DMS114 treated with DMSO at 0.1 percent for 48 hours (cell line): ENCODE data around the gene SLC35B4.

ENCODE experiments used
- DNase-seq: peaks from one replicate; lab custom pipeline; 2025; ENCODE audit not compliant: unreplicated experiment; lab: John Stamatoyannopoulos, UW

SLC35B4 gene

DNA sequence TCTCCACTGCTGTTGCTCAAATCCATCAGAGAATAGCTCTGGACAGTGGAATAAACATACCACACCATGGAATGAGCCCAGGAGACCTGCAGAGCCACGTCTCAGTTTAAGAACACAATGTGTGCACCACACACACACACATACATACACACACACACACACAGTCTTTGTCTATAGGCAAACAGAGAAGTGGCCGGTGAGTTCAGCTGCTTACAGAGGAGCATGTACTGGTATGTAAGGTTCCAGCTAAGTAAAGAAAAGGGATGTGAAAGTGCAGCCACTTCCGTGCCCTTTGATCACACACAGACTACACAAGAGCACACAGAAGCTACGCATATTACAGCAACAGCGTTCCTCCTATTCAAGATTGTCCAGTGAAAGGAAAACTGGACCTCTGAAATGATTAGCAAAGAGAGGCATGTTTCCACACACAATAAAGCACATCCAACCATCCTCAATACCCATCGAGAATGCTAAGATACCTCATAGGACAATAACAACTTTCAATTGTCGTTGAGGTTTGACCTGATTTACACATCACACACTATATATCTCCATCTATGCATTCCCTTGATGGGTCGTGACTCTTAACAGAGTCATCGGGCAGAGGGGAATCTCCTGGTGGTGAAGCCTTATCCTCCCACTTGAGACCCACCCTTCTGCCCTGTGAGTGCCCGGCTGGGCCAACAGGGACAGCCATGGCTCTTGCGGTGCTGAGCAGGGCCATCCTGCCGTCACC is 23.6 kb downstream of the SLC35B4 start:
- DNase-seq: no peak

DNA sequence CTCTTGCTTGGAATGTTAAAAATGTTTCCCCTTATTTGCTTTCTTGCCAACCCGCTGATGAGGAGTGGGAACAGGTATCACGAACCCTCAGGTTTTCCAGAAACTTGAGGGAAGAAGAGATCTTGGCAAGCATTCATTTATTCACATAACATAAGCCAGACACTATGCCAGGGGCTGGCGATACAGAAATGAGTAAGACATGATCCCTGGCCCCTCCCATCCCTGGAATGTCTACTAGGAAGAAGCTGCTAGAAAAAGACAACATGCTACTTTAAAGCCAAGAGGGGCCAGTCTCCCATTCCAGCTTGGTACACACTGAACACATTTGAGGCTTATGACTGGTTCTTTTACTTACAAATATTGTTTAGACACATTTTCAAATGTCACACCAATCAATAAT is 26.4 kb downstream of the SLC35B4 start:
- no peak for DNase-seq

DNA sequence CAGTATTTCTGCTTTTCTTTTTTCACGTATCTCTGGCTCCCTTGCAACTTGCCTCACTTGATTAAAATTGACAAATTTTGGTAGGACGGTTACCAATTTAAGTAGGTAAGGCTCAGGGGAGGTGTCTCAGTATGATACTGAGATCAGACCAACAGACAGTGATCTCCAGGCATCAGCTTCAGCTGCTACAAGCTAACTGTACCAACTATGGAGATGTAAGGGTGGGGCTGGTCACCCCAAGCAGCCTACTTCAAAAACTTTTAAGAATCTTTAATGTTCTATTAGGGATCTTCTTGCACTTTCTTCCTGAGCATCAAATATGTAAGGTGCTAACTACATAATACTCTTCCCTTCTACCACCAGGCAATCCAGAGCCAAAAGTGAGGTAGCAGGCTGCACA is 26.9 kb downstream of the SLC35B4 start:
- DNase-seq: no peak

DNA sequence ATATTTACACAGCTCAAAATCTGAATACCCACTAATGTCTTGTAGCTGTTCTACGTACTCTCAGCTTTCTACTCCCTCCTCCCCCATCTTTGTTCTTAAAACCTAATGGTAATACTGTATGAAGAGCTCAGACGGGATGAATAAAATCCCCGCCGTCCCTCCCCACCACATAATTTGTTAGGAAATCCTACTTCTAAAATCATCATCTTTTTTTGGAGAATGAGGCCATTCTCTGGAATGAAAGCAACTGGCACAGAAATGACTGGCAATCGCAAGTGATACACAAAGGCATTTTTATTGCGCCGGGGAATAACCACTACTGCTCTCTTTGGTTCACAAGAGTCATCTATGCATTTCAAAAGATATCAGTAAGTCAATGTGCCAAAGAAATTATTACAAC is 27.3 kb downstream of the SLC35B4 start:
- no peak for DNase-seq

DNA sequence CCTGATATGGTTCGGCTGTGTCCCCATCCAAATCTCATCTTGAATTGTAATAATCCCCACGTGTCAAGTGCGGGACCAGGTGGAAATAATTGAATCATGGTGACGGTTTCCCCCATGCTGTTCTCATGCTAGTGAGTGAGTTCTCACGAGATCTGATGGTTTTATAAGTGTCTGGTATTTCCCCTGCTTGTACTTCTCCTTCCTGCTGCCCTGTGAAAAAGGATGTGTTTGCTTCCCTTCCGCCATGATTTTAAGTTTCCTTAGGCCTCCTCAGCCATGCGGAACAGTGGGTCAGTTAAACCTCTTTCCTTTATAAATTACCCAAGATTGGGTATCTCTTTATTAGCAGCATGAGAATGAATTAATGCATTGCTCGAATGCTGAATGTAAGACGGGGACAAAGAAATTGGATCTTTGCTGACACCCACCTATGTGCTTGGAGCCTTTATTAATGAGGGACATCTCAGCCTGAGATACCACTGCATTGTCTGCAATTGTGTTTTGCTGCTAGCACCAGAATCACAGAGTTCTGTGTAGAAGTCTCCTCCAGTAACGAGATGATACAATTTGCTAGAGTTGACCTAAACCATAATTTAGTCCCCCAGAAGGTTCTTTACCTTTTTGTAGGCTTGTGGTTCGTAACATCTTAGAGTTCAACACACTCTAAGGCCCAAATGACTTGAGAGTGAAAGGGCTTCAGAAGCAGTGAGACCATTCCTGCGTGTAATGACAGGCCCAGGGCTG is 28.6 kb downstream of the SLC35B4 start:
- DNase-seq: no peak

DNA sequence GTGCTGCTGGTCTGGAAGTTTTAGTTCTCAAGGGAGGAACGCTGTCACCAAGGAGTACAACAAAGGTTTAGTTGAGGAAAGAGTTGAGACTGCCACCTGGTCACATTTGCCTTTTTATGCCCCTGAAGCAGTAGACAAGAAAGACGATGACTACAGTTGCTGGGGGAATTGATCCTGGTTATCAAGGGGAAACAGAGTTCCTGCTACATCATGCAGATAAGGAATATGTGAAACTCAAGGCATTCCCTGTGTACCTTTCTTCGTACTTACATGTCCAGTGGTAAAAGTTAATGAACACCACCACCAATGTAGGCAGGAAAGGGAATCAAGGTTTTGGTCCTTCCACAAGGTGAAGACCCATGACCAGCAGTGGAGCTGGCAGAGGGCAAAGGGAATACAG is 31.8 kb downstream of the SLC35B4 start:
- no peak for DNase-seq

DNA sequence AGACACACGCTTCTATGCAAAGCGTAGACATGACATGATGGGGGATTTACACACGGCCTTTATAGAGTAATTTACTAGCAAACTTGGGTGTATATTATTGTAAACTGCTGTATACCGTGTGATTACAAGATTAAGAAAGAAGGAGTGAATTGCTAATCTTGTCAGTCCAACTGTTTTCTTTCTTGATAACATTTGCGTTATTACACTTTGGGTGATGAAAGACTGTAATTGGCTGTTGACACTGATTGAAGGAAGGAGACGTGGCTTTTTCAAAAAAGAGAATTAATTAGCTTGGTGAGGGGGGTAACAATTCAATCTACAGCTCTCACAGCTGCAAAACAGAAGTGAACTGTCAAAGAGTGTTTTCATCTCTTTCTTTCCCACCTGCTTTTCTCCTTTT is 32.7 kb downstream of the SLC35B4 start:
- no peak for DNase-seq

DNA sequence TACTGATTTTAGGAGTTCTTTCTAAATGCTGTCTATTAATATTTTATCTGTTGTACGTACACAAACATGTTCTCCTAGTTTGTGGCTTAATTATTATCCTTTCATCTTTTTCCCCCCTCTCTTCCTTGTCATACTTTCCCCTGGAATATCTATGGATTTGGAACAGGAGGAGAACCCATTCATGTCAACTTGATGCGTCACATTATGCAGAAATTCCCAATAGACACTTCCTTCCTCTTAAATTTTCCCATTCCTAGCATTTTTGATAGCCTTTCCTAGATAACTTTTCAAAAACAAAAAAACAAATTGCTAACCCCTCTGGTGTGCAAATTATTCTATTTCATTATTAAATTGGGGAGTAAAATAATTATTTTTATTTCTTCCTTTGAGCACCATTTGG is 36.2 kb downstream of the SLC35B4 start:
- DNase-seq: no peak

DNA sequence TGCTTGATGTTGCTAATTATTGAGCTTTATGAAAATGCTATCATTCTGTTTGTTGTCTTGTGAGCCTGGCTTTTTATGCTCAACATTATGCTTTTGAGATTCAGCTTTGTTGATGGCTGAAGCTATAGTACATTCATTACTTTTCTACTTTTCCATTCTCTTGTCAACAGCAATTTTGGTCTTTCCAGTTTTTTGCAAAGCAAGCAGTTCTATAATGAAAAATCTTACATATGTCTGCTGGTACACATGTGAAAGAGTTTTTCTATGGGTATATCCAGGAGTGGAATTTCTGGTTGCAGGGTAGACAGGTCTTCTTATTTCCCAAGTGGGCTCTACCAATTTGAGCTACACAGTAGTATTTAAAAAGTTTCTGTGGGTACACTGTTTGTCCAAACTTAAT is 36.8 kb downstream of the SLC35B4 start:
- DNase-seq: no peak

DNA sequence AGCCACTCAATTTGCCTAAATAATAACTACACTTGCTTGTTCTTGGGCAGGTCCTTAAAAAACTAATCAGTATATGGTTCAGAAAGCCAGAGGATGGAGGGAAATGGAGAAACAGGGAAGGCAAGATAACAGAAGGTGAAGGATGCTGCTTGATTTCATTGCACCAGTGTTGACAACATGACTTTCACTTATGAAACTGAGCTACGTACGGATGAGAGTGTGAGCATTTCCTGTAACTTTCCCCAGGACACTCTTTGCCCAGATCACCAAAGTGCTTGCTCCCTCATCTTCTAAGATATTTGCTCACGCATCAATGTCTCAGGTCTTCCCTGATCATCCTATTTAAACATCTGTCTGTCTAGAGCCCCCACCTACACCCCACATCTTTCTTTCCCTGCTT is 37.4 kb downstream of the SLC35B4 start:
- no peak for DNase-seq

DNA sequence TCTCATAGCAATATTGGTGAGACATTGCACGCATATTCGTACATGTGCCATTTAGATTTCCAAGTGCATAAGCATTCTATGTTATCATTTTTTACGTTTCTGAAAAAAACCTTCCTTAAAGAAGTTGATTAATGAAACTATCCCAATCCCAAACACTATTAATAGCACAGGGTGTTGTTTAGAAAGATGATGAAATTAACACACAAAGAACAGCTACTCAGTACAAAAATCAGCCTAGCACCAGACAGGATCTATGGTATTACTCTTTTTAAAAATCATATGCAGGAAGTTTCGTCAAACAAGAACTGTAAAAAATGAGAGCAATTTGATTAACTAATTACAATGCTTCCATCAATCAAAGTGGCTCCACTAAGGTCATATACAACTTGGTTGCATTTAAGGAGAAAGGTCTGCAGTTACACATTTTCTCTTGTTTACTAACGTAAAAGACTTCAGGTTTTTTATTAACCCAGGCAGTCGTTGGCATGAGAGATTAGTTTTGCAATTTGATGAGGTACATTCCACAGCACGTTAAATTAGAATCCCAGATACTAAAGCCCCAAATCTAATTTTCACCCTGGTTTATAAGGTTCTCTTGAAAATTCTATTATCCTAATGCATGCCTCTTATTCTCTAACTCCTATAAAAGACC is 38.1 kb downstream of the SLC35B4 start:
- DNase-seq: no peak

DNA sequence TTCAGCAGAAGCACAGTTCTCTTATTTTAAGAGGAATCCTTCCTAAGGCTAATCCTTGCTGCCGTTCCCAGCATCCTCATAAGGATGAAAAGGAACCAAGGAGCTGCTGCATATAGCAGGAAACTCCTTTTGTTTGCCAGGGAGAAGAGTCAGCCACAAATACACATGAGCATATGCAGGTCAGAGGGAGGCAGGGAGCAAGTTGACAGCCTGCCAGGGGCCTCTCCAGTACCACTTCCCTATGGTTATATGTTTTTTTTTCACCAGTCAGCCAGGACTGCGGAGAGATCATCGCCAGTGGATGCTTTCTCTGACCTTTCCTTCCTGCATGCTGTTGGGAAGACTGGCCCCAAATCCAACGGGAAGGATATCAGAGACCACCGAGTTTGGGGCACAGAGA is 39.8 kb downstream of the SLC35B4 start:
- DNase-seq: no peak

DNA sequence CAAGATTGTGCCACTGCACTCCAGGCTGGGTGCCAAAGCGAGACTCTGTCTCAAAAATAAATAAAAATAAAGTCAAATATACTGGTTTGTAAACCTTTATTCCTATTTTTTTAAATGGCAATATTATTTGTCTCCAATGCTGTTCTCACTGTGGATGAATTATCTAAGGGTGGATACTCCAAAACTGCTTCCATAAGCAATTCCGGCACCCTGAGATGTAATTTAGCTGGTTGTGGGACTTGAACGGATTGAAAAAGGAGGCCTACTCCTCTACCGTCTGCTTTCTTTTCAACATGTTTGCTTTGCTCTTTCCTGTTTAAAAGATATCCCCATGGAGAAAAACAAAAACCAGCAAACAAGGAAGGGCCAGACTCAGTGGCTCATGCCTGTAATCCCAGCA is 54.4 kb downstream of the SLC35B4 start:
- no peak for DNase-seq

DNA sequence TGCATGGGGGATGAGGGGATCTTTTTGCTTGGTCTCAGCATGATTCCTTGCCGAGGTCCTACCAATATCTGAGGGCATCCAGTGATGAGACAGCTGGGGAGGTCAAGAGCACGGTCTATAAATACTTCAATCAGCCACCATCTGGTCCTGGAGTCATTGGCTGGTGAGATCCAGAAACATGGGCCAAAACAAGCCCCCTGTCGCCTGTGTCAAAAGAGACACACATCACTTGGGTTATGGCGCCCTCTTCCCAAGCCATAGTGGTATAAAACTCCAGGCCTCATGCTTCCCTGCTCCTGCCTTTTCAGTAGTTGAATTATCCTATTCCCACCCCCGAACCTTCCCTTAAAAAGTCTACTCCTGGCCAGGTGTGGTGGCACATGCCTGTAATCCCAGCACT is 60.9 kb downstream of the SLC35B4 start:
- no peak for DNase-seq

DNA sequence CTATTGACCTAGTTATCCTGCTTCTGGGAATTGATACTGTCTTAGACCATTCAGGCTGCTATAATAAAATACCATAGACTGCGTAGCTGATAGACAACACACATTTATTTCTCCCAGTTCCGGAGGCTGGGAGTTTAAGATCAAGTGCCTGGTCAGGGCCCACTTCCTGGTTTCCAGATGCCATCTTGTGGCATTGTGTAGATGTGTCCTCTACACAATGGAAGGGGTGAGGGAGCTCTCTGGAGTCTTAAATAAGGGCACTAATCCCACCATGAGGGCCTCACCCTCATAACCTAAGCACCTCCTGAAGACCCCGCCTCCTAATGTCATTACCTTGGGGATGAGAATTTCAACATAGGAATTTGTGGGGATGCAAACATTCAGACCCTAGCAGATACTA is 62.4 kb downstream of the SLC35B4 start:
- DNase-seq: no peak

DNA sequence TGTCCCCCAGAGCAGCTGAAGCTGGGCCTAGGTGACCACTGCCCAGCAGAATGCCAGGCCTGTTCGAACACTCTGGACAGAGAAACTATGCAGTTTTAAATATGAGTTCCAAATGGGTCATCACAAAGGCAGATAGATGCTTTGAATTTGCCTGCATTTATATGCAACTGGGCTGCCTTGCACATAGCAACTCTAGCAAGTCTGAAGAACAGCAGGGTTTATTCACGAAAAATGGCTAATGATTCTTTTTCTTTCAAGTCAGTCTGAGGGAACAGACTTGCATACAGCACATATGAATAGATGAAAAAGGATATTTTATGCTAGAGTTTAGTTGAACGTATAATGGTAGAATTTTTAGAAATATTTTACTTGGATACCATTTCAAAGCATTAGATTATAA is 68.5 kb downstream of the SLC35B4 start:
- no peak for DNase-seq

DNA sequence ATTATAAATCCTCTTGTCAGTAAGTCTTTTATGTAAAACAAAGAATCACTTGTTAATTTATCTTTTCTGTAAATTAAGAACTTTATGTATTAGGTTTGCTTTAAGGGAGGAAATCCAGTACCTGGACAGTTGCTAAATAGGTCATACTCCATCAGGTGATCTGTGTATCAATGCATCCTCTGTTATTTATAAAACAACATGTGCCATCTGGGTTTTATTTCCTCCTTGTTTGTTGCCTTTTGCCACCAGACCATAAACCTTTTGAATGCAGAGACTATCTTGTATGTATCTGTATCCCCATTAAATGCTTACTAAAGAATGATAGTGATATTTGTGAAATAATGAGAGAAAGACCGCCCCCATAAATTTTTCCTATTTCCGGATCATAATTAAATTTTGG is 70.0 kb downstream of the SLC35B4 start:
- DNase-seq: no peak

DNA sequence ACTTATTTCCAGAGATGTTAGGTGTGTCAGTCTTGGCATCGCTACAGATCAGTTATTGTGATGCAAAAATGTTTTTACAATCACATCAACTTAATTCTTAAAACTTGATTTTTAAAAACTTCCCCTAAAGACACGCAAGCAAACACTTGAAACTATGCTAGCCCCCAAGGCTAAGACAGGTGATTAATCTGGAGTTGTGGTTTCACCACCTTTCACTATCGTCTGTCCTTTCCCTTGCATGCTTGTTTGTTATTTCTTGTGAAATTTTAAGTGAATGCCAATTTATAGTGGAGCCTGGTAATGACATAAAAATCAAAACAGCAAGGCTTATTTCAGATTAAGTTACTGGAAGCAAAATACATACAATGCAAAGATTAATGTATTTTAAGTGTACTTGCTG is 70.4 kb downstream of the SLC35B4 start:
- DNase-seq: no peak

DNA sequence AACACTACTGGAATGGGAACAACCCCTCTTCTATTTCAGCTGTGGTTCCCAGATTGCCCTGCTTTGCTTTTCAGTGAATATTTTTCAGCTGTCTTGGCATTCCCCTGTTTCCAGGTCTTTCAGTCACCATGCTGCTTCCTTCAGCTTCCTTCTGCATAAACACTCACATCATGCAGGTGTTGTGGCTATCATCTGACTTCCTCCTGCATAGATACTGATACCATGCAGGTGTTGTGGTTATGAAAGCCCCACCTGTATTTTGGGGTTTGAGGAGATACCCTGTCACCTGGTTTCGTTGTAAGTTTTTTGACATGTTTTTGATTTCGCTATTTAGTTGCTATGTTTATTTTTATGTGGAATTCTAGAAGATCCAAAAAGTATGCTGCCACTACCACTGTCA is 71.5 kb downstream of the SLC35B4 start:
- DNase-seq: no peak
